Ascending aorta (tissue), 2 donors: ENCODE measurements around the gene ELF4. TPM values are rescaled to one million over a fixed set of nuclear protein-coding genes. Genes with fewer than 3 reads are reported as not detected.

Experiments used
- DNase-seq, 2 donors: peaks; one replicate each; pipeline ENCODE4 v3.0.0-alpha.2; 2019; ENCODE audit warnings: low spot score in 2 of 2
- H3K27ac ChIP-seq, 2 donors: fragments of 200-600 bp; sonication (generic); one replicate each; pipeline ENCODE4 v1.5.1; 2016 to 2017; ENCODE audit warnings: mild to moderate bottlenecking in 1 of 2
- H3K27me3 ChIP-seq: fragments of 200-600 bp; sonication (generic); one replicate; pipeline ENCODE4 v1.5.1; 2017
- H3K36me3 ChIP-seq, 2 donors: fragments of 200-600 bp; sonication (generic); one replicate each; pipeline ENCODE4 v1.5.1; 2016
- H3K4me1 ChIP-seq, 2 donors: fragments of 200-600 bp; sonication (generic); one replicate each; pipeline ENCODE4 v1.5.1; 2016 to 2017; ENCODE audit warnings: mild to moderate bottlenecking in 1 of 2
- H3K4me3 ChIP-seq, 2 donors: fragments of 200-600 bp; sonication (generic); one replicate each; pipeline ENCODE4 v1.5.1; 2016 to 2017; ENCODE audit warnings: mild to moderate bottlenecking in 1 of 2
- H3K9me3 ChIP-seq, 2 donors: fragments of 200-600 bp; sonication (generic); one replicate each; pipeline ENCODE4 v1.5.1; 2016
- CTCF ChIP-seq, 3 experiments: fragments of 200-600 bp in 2 of 3; fragments of 450-650 bp in 1 of 3; sonication (generic) in 2 of 3; IDR thresholded peaks; one replicate each; pipeline ENCODE4 v1.5.1; 2016 to 2019; ENCODE audit warnings: antibody characterized with exemption in 3 of 3, mild to moderate bottlenecking in 1 of 3, moderate library complexity in 1 of 3
- intact Hi-C: fragments of 100-400 bp; cut with DNase I; formaldehyde crosslinking; loops from one replicate; pipeline ENCODE4 v1.15.1; 2023
- total RNA-seq: library from RNA; depleted of rRNA; stranded (reverse); fragments of >200 nt; gene quantifications from one replicate; pipeline ENCODE4 v1.1.0, GENCODE V29; 2016

The ELF4 gene
- 25.7 TPM for total RNA-seq

- Histone ChIP-seq H3K4me1 (peaks cover 4% of the 10 kb centered on the region in 2 donors), H3K36me3 (no peaks in the 10 kb centered on the region), H3K4me3 (peak within 1 kb of the TSS; percentile 63 to 94), H3K27ac (peak within 1 kb of the TSS; percentile 96), H3K27me3 (no peaks in the 10 kb centered on the region), H3K9me3 (no peaks in the 10 kb centered on the region)
- DNase-seq: peak in 1 of 2 donors; percentile 75
- no peak for TF ChIP-seq CTCF (IDR thresholded peaks at IDR 0.05)
- intact Hi-C loops: loop anchor here (2.0 to 5.0 kb wide), 2 partner anchors 56 to 508 kb away; no protein-coding TSS in a partner anchor
Observed at GRCh38 chrX:130110379-130111219, at the start of gene ELF4. Gene ELF4, minus strand, starts transcription at chrX:130110497. Its CDS starts 29,167 bp downstream, at chrX:130081330.

DNA sequence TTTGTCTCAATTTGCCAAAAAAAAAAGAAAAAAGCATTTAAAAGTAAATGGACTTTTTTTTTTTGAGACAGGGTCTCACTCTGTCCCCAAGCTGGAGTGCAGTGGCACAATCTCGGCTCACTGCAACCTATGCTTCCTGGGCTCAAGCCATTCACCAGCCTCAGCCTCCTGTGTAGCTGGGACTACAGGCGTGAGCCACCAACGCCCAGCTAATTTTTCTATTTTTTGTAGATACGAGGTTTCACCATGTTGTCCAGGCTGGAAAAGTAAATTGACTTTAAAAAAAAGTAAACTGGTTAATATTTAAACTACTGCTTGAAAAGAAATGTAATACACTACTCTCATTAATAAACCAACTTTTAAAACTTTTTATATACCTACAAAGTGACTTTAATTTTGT lies 49.5 kb upstream of the ELF4 start:
- no peak for DNase-seq
- H3K9me3 ChIP-seq: no peaks in the 10 kb centered on the region
- no peaks in the 10 kb centered on the region for H3K27me3 ChIP-seq
- intact Hi-C loops: no loop called here
- H3K4me3 ChIP-seq: no peak overlapping the region
- no peaks in the 10 kb centered on the region for H3K4me1 ChIP-seq
- no peaks in the 10 kb centered on the region for H3K36me3 ChIP-seq
- H3K27ac ChIP-seq: no peak overlapping the region
- no peak for TF ChIP-seq CTCF (IDR thresholded peaks at IDR 0.05)

- Histone ChIP-seq H3K27me3 (no peaks in the 10 kb centered on the region), H3K4me3 (no peak overlapping the region), H3K4me1 (no peaks in the 10 kb centered on the region), H3K27ac (no peak overlapping the region), H3K36me3 (no peaks in the 10 kb centered on the region), H3K9me3 (no peaks in the 10 kb centered on the region)
- no peak for TF ChIP-seq CTCF (IDR thresholded peaks at IDR 0.05)
- intact Hi-C loops: no loop called here
- DNase-seq: no peak
Observed at GRCh38 chrX:130158311-130158710, 48.0 kb upstream of the ELF4 start.

DNA sequence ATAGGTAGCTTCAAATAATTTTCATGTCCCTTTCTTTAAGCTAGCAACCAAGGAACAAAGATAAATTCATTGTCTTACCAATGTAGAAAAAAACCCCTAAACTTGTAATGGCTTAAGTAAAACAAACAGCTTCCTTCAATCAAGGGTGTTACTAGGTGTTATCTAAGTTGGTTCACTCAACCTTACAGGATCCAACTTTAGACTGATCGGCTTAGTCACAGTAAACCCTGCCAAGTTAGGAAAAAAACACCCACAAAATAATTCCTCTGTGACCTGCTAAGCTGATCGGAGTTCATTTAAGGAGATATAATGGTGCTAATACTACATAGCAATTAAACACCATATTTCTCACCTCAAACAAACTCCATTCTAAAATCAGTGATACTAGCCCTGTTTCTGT lies 45.3 kb upstream of the ELF4 start:
- no peak overlapping the region for H3K4me3 ChIP-seq
- H3K9me3 ChIP-seq: no peaks in the 10 kb centered on the region
- H3K27ac ChIP-seq: no peak overlapping the region
- intact Hi-C loops: no loop called here
- DNase-seq: no peak
- no peak for TF ChIP-seq CTCF (IDR thresholded peaks at IDR 0.05)
- no peaks in the 10 kb centered on the region for H3K36me3 ChIP-seq
- H3K4me1 ChIP-seq: no peaks in the 10 kb centered on the region
- no peaks in the 10 kb centered on the region for H3K27me3 ChIP-seq

DNA sequence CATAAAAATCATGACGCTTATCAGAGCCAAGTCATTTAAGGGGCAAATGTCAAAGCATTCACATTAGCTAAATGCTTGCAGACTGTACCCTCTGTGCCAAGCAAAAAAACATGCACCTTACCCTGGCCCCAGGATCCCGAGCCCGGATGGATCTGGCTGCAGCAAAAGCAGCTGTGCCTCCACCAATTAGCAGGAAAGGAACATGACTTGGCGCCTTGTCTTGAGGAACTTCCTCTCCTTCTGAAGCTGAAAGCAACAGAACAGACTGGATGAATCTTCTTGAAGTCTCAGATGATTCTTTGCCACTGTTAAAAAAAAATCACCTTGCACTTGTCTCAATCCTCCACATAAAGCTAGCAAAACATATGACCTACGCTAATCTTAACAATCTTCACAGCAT lies 37.3 kb upstream of the ELF4 start:
- no peak overlapping the region for H3K4me3 ChIP-seq
- no peaks in the 10 kb centered on the region for H3K27me3 ChIP-seq
- DNase-seq: no peak
- no peaks in the 10 kb centered on the region for H3K4me1 ChIP-seq
- H3K9me3 ChIP-seq: no peaks in the 10 kb centered on the region
- TF ChIP-seq CTCF (IDR thresholded peaks at IDR 0.05): no peak
- intact Hi-C loops: no loop called here
- H3K27ac ChIP-seq: no peak overlapping the region
- peaks cover 6 to 34% of the 10 kb centered on the region in 2 donors for H3K36me3 ChIP-seq
